HuH-7.5 (cell line): Measurements from ENCODE around the gene TBX18.

Experiments used
- DNase-seq: peaks from one replicate; pipeline ENCODE4 v3.0.0; 2011; ENCODE audit warnings: low spot score

The TBX18 gene

DNA sequence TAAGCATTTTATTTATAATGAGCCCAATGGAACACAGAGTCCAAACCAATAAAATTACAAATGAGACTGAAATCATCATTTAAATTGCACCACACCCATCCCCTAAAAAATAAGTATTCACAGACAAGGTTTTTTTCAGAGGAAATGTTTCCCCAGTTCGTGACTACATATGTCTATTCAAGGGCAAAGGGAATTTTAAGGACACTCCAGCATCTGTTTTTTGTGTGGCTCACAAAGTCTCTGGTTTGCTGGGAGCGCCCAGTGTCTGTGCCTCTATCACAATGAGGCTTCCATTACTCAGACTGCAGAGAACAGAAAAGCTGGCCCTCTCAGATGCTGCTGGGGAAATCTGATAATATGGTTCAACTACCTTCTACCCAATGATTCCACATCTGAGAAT, 16.0 kb downstream of the TBX18 start:
- no peak for DNase-seq

- no peak for DNase-seq
Measured at GRCh38 chr6:84743616-84744015, 20.8 kb downstream of the TBX18 start.

DNA sequence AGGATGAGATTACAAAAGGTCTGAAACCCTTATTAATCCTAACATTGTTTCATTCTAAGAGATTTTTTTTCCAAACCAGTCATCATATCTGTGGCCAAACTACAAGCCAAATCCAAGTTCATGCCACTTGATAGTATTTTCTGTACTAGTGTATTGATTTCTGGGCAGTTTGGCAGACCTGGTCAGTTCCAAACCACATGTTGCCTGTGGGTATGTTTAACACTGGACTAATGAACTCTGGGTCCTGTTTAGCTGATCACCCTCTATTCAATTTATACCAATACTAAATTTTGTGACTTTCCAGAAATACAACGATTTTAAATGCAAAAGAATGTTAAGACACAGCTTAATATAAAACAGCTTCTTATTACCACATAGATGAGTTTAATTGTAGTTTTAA, 24.0 kb downstream of the TBX18 start:
- DNase-seq = no peak

GRCh38 chr6:84739866-84740208, 24.6 kb downstream of the TBX18 start:
- DNase-seq = no peak

DNA sequence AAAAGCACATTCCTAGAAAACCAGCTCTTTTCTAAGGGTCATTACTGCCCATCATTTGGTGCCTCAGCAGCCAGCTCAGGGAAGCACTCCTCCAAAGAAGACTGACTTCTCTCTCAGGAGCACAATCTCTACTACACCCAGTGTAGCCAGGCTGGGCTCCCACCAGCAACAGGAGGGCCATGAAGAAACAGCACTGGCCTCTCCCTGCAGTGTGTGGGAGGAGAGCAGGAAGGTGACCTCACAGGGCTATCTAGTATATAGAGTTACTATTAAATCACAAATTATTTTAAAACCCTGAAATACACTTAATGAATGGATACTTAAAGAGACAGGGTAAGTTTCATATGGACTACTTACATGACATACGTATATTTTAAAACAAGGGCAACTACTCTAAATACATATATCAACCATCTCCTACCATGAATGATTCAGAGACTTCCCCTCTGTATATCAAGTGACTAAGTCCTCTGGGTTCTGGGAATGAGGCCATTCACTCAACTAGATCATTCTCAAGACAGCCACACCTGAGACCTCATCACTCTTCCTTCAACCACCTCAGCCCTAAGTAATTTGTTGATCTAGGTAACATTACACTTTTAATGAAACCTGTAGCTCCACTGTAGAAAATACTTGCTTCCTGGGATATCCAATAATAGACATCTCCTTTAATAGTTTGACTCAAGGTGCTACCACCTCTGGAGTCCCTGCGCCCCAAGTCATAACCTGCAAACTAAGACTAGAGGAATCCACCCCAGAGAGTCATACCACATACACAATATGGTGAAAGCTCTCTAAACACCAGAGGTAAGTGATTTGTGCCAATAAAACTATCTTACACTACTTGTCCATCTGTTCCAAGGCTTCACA, 25.2 kb downstream of the TBX18 start:
- DNase-seq = no peak

DNA sequence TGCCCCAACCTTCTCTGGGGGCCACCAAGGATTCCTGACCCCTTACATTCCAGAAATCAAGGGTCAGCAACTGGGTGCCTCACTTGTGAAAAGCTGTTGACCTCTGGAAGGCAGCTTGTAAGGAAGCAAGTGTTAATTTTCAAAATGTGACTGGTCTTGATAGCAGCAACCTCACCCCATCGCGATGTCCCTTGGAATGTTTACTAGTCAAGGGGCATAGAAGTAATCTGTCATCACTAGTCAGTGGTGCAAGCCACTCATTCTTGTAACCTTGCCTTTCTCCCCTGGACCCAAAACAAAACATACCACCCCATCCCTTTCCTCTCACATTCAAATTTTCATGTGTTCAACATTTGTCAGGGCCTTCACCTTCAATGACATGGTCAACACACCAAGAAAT, 30.5 kb downstream of the TBX18 start:
- DNase-seq = no peak

GRCh38 chr6:84731901-84732300, 32.5 kb downstream of the TBX18 start:
- DNase-seq = no peak

- no peak for DNase-seq
Measured at GRCh38 chr6:84731401-84731800, 33.0 kb downstream of the TBX18 start.

DNA sequence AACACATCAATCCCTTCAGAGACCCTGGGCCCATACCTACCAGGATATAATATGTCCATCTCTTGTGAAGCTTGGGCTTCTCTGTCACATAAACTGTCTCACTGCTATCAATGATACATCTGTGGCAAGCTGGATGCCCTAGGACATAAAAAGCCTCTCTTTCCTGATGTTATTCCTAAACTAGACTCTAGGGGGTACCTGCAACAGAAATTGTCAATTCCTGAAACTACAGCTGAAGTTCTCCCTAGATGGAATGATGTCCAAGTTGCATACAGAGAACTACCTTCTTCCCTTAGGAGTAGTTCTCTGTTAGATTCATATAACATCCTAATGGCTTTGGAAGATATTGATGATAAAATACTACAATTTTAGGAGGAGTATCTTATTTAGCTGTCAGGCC, 35.8 kb downstream of the TBX18 start:
- DNase-seq = no peak

- no peak for DNase-seq
Measured at GRCh38 chr6:84719152-84719551, 45.2 kb downstream of the TBX18 start.

GRCh38 chr6:84718038-84718955, 46.1 kb downstream of the TBX18 start:
- no peak for DNase-seq

DNA sequence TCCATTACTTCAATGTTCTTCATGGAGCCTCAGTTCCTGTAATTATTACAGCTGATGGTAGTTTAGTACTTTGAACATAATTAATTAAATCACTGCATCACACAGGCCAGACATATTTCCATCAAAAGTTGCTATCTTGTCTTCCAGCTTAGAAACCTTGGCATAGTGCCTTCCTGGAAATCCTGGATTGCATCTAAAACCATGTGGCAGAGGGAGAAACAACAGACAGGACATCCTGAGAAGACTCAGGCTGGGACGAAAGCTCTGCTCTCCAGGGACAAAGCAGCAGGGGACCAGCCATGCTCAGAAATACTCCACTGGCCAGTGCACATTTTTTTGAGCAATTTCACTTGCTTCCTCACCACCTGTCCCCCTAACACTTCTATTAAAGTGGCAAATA, 55.3 kb downstream of the TBX18 start:
- no peak for DNase-seq

- no peak for DNase-seq
Measured at GRCh38 chr6:84707171-84707570, 57.2 kb downstream of the TBX18 start.

- no peak for DNase-seq
Measured at GRCh38 chr6:84696166-84696565, 68.2 kb downstream of the TBX18 start.

DNA sequence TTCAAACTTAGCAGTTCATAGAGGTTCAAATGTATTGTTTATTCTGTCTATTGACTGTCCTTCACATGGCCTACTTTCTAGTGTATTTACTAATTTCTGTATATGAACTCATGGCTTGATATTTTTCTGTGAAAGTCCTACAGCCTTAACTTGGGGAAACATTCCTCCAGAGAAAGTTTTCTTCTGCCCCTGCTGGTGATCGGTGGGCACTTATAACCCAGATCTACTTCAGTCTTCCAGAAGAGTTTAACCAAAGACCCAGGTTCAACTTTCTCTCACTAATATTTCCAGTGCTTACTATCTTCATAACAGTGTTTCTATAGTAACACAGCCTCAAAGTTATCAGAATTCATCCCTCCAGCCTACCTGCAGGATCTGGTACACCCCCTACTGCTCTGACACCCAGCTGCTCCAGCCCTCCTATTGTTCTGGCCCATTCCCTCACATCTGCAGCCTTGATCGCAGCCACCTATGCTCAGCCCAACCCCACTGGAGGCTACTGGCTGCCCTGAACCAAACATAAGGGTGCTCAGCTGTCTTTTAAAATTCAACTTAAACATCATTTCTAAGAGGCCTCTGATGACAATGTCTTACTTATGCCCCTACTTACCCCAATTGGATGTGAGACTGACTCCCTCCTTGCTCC, 72.3 kb downstream of the TBX18 start:
- no peak for DNase-seq

DNA sequence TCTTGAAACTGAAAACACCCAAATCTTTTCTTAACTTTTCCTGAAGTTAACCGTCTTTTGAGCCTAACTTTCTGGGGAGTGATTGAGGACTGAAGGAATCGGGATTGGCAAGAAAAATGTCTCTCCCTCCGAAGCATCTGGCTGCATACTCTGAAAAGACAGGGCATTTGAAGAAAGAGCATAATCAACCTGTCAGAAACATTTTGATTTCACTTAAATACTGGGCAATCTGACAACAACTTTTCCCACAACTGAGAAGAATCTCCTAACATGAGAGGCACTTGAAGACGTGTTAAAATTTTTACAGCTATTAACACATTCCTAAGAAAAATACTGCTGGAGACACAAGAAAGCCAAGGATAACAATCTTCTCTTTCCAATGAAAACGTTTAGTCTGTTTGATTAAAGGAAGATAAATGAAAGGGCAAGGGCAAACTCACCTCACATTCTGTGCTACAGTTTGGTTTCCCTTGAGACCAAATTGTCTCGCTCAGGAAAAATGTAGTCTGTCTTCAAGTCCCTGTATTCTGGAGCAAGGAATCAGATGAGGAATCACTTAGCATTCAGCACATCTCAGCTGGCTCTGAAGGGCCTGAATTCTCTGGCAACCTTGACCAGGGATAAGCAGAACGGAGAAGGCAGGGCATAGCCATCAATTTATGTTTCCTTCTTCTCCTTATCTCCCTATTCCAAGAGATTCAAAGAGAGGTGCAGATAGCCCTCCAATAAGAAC, 76.1 kb downstream of the TBX18 start:
- DNase-seq = no peak

DNA sequence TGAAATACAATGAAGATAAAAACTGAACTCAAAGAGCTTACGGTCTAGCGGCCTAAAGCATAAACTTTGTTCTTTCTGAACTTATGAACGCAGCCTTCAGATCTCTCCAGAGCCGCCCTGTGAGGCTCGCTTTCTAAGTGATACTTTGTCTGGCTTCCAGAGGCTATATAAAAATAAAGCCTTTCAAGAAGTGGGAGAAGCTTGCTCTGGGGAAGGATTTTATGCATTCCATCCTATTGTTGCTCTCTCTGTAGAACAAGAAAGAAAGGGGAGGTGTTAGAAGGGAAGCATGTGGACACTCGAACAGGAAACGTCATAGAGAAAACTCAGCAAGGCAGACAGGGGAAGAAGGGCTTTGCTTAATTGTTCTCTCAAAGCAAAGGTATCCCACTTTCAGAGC, 77.0 kb downstream of the TBX18 start:
- no peak for DNase-seq

DNA sequence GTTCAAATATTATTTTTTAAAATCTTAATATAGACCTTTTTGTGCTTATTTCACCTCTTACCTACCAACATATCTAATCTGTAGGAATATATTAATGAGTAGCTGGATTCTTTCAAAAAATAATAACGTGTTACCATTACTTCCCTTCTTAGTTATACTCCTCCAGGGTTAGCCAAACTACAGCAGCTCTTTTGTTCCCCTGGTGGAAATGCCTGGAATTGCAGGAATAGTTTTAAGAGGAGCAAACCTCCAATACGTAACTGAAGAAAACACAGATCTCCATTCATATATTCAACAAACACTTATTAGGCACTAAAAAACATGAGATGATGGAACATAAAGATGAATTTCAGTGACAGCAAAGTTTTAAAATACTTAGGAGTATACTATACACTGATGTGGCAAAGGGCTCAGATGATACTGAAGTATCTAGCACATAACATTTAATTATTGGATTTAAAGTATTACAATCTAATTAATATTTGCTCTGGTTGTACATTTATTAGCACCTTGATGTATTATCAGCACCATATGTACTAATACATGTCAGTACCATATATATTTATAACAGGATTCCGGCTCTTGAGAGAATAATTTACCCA, 78.3 kb downstream of the TBX18 start:
- DNase-seq = peak; percentile 10

- DNase-seq = no peak
Measured at GRCh38 chr6:84681693-84682326, 82.6 kb downstream of the TBX18 start.

DNA sequence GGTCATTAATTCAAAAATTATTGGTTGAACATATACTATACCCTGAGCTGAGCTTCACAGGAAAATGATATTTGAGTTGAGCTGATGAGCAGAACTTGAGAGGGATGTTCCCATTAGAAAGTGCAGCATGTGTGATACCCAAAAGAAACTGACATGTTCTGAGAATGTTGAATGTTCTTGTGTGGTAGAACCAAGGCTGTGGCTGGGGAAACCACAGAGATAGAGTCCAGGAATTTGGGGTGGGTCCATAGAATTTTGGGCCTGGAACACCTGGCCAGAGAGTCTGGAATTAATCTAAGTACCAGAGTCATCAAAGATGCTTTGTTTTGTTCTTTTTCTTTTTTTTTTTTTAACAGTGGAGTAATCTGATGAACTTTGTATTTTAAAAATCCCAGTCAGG, 88.7 kb downstream of the TBX18 start:
- no peak for DNase-seq

DNA sequence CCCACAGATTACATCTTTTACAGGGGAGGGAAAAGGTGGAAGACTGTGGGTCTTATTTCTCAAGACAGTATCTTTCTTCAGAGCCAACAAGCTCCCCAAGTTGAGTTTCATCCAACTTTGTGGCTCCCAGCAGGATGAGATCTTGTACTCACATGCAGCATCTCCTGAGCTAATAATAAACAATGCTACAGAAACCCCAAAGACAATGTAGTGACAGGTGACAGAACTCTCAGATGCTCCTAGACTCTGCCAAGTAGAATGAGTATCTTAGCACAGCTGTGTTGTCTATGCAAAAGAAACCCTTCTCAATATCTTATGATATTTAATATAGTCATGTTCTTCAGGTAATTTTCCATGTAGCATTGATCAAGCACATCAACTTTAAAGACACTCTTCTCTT, 90.0 kb downstream of the TBX18 start:
- DNase-seq = no peak
